Measurements from ENCODE around the gene NAA16.
"Not testable (repeated sequence)": the region's sequence is repeated elsewhere in the genome, so short reads cannot be mapped to it uniquely, and the experiment has no call there.

The NAA16 gene
- total RNA-seq, result 70.1 to 97.1 reads per million in 2 donors

DNA sequence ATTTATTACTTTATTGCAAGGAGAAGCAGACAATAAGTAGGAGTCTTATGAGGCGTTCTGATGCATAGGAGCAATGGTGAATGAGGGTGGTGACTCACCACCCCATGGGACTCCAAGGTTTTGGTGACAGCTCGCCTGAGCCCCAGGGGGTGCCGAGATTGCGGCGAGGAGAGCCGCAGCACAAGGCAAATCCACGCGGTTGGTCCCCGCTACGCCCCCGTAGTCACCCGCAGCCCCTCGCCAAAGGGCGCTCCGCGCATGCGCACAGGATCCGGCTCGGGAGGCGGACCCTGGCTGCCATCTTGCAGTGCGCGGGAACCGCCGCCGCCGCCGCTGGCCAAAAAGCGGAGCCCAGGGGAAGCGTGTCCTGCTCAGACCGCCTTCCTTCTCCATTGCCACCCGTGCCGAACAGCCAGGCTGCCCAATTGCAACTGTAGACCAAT, at the start of gene NAA16:
TSS of gene NAA16 (plus strand) at position 305 of the 443 bp plus-strand sequence. CDS start 262 bp downstream, outside the sequence.
- DNase-seq, result peak; percentile 94

DNA sequence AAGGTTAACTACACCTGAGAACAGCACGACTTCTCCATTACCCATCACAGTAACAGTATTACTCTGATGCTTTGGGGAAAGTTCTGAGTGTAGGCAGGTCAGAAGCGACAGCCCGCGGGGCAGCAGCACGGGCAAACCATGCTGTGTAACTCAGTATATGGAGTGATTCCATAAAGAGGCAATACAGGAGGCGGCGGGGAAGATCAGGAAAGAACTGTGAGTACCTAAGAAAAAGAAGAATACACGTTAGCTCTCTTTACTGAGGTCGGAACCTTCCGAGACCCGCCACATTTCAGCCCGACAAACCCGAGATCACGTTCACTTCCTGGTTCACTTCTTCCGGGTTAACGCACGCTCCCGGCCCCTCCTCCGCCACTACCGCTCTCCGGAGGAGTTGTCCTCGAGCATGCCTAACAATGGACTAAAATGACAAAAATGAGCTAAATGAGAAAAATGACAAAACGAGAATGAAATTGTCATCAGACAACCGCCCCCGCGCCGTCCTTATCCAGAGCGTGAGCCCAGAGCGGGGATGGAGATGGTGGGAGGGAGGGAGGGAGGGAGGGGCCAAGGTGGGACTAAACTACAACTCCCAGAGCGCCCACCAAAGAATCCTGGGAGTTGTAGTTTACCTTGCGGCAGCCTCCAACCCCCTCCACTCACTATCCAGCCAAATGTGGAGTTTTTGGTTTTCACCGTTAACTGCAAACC, 47.7 kb upstream of the NAA16 start, which contains the start of gene MTRF1:
TSS of gene MTRF1 (minus strand) at position 316 of the 711 bp plus-strand sequence. CDS start 2,669 bp downstream, outside the sequence.
- peak; percentile 21 for DNase-seq

DNA sequence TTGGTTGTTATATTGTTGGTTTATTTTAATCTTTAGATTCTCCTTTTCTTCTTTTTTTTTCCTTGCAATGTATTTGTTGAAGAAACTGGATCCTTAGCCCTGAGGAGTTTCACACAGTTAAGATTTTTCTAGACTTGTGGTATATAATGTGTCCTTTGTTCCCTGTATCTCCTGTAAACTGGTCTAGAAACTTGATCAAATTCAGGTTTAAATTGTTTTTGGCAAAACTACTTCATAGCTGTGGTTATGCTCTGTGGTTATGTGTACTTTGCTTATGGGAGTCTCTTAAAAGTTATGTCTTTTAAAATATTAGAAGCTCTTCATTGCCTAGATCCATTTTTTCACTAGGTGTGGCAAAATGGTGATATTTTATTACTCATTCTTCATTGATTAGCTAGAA, 44.0 kb upstream of the NAA16 start:
- no peak for DNase-seq

- DNase-seq, result no peak
Observed at GRCh38 chr13:41268764-41269163, 42.3 kb upstream of the NAA16 start.

GRCh38 chr13:41271456-41272285, 39.4 kb upstream of the NAA16 start:
- no peak for DNase-seq

DNA sequence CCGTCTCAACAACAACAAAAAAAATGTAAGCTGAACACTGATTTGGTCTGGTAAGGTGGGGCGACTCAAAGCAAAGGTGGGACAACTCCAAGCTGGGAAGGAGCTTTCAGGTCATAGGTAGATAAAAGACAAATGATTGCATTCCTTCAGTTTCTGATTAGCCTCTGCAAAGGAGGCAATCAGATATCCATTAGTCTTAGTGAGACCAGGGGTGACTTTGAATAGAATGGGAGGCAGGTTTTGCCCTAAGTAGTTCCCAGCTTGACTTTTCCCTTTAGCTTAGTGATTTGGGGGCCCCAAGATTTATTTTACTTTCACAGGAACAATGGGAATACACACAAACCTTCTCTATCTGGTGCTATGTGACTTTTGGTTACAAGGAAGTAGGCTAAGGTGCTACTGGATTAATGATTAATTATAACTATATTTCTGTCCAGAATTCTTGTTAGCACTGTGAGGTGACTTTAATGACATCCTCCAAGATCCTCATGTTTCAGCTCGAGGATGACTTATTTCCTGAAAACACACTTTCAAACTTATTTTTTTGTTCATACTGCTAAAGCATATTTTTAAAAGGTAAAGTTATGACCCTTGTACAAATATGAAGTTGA, 37.1 kb upstream of the NAA16 start:
- DNase-seq, result no peak

- no peak for DNase-seq
Observed at GRCh38 chr13:41274881-41275280, 36.2 kb upstream of the NAA16 start.

GRCh38 chr13:41276824-41277223, 34.2 kb upstream of the NAA16 start:
- no peak for DNase-seq

DNA sequence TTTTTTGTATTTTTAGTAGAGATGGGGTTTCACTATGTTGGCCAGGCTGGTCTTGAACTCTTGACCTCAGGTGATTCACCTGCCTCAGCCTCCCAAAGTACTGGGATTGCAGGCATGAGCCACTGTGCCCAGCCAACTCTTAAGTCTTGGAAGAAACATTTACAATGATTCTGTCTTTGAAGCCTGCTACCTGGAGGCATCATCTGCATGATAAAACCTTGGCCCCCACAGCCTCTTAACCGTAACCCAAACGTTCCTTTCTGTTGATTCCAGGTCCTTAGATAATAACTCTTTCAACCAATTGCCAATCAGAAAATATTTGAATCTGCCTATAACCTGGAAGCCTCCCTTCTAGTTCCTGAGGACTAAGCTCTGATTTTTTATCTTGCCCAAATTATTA, 31.9 kb upstream of the NAA16 start:
- DNase-seq, result not testable (repeated sequence)

DNA sequence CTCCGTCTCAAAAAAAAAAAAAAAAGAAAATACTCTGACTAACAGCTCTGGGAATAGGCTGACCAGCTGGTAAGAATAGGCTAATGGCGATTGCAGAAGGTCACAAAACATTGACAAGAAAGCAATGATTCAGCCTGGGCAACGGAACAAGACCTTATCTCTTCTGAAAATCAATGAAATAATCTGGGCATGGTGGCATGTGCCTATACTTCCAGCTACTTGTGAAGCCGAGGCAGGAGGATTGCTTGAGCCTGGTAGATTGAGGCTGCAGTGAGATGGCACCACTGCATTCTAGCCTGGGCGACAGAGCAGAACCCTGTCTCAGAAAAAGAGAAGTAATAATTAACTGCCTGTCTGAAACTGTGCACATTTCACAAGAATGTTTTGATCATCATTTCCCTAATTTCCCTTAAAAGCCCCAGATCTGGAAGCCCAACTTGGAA, 28.9 kb upstream of the NAA16 start:
- DNase-seq, result no peak

- DNase-seq, result no peak
Observed at GRCh38 chr13:41284512-41285288, 26.4 kb upstream of the NAA16 start.

- DNase-seq, result no peak
Observed at GRCh38 chr13:41286370-41286769, 24.7 kb upstream of the NAA16 start.

DNA sequence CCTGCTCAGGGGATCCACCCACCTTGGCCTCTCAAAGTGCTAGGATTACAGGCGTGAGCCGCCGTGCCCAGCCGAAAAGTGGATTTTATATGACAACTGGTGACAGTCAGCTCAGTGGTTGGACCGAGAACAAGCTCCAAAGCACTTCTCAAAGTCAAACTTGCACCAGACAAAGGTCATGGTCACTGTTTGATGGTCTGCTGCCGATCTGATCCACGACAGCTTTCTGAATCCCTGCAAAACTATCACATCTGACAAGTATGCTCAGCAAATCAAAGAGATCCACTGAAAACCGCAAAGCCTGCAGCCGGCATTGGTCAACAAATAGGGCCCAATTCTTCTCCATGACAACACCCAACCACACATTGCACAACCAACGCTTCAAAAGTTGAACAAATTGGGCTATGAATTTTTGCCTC, 21.6 kb upstream of the NAA16 start:
- no peak for DNase-seq

GRCh38 chr13:41291246-41291645, 19.8 kb upstream of the NAA16 start:
- DNase-seq, result no peak

GRCh38 chr13:41293272-41293671, 17.8 kb upstream of the NAA16 start:
- DNase-seq, result no peak

DNA sequence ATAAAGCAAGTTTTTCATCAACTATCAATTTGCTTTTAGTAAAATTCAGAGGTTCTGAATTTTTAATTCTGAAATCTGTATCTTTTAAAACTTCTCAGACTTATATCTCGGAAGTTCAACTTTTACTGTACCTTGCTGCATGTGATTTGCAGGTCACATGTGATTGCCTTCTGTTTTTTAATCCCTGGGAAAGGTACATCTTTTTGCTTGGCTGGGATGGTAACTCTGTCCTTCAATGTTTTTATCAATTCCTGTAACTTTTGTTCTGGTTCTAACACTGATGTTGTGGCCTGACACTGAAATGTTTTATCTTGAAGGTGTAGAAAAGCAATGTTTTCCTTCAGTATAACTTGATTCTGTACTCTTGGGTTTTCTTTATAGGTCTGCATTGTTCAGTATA, 16.2 kb upstream of the NAA16 start:
- DNase-seq, result no peak

- no peak for DNase-seq
Observed at GRCh38 chr13:41295973-41296372, 15.1 kb upstream of the NAA16 start.

GRCh38 chr13:41296879-41297646, 14.0 kb upstream of the NAA16 start:
- no peak for DNase-seq

GRCh38 chr13:41299316-41300094, 11.6 kb upstream of the NAA16 start:
- no peak for DNase-seq

DNA sequence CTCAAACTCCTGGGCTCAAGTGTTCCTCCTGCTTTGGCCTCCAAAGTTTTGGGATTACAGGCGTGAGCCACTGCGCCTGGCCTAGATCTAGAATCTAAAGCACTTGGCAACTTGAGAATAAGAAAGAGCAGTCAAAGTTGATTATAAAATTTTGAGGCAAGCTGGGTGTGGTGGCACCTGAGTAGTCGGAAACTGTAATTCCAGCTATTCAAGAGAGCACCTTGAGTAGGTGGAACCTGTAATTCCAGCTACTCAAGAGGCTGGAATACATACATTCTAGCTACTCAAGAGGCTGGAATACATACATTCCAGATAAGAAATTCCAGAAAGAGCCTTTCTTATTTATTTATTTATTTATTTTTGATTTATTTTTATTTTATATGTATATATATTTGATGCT, 8.3 kb upstream of the NAA16 start:
- DNase-seq, result no peak

DNA sequence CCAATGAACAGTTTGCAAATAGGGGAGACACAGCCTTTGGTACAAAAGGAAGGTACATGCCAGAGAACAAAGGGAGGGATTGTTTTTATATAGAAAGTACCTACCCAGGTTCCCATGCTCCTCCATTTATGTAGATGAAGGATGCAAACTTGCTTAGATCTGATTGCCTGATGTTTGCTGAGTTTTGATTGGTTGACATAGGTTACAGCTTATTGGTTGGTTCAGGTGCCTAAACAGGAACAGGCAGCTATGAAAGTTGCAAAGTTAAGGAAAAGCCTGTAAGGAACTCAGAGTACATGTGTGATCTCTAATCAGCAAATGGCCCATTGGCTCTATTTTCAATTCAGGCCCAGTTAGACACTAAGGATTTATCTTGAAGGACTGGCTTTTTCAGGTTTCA, 6.5 kb upstream of the NAA16 start:
- no peak for DNase-seq

All from activated gamma-delta T cell (primary cell).